KOPT-K1 (cell line): ENCODE measurements around the gene IGSF9.
A peak's percentile ranks its signal among the peaks of the same experiment; 100 is the strongest.

Experiments
- H3K27ac ChIP-seq: fragments of 200-600 bp; sonication (generic); 2 replicates; pipeline ENCODE4 v1.5.1; 2016; ENCODE audit warnings: antibody characterized with exemption, mild to moderate bottlenecking, low read depth, low read length; ENCODE audit not compliant: poor library complexity, severe bottlenecking
- H3K36me3 ChIP-seq: fragments of 200-600 bp; sonication (generic); 2 replicates; pipeline ENCODE4 v1.5.1; 2017; ENCODE audit warnings: antibody characterized with exemption, mild to moderate bottlenecking, low read length, moderate library complexity; ENCODE audit not compliant: insufficient read depth
- H3K9me3 ChIP-seq: fragments of 200-600 bp; sonication (generic); 2 replicates; pipeline ENCODE4 v1.5.1; 2017; ENCODE audit warnings: antibody characterized with exemption, low read length, mild to moderate bottlenecking; ENCODE audit not compliant: insufficient read depth, poor library complexity, severe bottlenecking

IGSF9 gene

DNA sequence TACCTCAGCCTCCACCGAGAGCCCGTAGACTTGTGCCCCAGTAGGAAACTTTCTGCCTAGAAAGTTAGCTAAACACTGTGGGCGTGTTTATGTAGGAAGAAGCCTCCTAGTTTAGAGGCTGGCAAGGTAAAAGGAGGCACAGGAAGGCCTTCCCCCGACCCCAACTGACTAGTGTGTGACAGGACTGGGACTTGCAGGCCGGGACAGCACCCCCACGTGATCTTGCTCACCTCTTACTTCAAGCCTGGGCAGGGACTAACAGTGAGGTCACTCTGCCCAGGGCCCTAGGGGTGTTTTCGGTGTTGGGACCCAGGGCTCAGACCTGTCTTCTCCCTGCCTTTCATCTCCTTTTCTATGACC is 19.7 kb downstream of the IGSF9 start:
- Histone ChIP-seq H3K9me3 (no peaks in the 10 kb centered on the region), H3K27ac (peak overlapping the region; percentile 92), H3K36me3 (peaks cover 10% of the 10 kb centered on the region)

DNA sequence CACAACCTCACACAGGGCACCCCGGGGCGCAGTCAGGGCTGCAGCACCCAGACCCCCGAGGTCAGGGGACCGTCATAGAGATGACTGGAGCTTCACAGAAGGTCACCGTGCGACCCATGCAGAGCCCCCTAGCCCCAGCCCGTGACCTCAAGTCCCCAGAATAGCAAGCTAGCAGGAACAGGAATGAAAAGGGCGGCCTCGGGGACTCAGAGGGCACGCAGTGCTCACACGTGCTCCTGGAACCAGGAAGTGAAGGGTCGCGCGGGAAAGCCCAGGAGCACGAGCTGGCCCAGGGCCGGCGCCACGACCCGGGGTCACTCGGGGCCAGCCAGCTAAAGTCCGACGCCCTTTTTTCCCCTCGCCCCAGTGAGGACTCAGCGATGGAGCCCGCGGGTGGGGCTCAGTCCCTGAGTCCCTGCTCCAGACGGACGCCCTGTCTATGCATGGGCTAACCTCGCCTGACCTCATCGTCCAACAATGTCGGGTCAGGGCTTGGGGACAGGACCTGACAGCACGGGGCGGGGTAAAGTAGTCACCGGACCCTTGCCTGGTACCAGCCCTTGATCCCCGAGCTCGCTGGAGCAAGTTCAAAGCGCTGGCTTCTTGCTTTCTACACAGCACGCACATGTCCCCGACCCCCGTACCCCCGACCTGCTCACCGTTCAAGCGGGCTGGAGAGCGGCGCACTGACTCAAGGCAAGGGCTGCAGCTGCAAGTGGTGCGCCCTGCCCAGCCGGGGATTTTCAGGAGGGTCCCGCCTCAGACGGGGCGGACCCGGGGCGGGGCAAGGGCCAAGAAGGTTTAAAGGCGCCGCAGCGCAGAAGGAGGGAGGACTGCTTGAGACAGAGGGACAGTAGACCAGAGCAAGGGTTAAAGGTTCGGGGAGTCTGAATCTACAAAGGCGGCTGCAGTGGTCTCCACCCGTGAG is 20.4 kb downstream of the IGSF9 start, which contains the start of gene TAGLN2:
TSS of gene TAGLN2 (minus strand) at position 717 of the 928 bp plus-strand sequence. CDS start 4,998 bp downstream, outside the sequence.
- Histone ChIP-seq H3K9me3 (no peaks in the 10 kb centered on the region), H3K36me3 (peaks cover 17% of the 10 kb centered on the region), H3K27ac (peak within 1 kb of the TSS; percentile 92)

DNA sequence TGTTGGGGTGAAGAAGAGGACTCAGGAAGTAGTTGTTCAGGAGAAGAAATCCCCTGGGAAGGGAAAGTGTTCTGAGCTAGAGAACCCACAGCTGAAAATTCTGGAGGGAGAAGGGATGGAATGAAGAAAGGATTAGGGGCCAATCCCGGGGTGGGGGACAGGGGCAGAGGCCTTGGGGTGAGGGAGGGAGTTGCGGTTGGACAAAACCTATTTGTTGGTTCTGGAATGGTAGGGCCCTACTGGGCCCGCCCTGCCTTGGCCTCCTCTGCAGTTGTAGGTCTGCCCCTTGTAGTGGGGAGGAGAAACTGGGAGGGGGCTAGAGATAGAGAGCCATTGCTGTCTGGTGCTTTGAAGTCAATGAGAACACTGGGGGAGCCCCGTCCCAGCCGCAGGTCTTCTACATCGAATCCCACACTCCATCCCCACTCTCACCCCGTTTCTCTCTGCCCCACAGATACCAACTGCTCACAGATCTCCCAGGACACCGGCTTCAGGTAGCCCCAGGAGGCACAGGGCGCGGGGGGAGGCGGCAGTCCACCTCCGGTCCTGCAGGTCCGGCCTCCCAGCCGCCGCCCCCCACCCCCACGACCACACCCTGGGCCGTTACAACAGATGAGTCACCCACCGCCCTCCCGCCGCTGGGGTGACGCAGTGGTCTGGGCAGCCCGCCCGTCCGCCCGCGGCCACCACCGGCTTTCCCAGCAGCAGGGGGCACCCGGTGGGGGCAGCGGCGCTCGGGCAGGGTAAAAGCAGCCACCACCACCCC is 21.2 kb downstream of the IGSF9 start:
- Histone ChIP-seq H3K36me3 (peaks cover 25% of the 10 kb centered on the region), H3K27ac (peak overlapping the region; percentile 92), H3K9me3 (no peaks in the 10 kb centered on the region)

DNA sequence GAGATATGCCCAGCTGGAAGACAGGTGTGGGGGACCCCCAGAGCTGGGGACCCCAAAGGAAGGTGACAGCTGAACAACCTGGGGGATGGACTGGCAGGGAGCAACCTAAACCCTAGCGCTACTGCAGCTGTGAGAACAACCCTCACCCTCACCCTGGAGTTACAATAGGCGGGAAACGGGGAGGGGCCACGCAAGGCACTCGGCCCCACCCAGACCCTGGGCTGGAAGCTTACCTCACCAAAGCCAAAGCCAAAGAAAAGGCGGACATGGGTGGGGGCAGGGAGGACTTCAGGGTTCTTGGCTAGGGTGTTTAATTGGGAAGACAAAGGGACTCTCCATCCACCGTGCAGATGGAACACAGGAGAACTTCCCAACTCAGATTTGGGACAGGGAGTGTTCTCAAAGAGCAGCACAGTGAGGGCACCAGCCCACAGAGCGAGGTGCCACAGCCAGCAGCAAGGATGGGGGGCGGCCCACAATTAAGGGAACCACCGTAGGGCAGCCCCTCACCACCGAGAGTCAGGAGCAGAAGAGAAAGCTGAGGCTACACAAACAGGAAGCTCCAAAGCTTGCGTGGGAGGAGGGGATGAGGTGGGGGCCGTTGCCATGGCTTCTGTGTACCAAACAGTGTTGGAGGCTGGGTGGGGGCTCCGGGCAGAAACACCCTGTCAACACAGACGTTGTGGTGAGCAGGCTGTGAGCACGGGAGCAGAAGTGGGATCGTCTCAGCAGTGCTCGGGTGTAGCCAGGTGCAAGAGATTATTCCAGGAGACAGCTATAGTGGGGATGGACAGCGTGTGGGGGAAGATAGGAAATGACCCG is 22.0 kb downstream of the IGSF9 start:
- H3K27ac ChIP-seq = peak overlapping the region; percentile 92
- no peaks in the 10 kb centered on the region for H3K9me3 ChIP-seq
- H3K36me3 ChIP-seq = peaks cover 33% of the 10 kb centered on the region

DNA sequence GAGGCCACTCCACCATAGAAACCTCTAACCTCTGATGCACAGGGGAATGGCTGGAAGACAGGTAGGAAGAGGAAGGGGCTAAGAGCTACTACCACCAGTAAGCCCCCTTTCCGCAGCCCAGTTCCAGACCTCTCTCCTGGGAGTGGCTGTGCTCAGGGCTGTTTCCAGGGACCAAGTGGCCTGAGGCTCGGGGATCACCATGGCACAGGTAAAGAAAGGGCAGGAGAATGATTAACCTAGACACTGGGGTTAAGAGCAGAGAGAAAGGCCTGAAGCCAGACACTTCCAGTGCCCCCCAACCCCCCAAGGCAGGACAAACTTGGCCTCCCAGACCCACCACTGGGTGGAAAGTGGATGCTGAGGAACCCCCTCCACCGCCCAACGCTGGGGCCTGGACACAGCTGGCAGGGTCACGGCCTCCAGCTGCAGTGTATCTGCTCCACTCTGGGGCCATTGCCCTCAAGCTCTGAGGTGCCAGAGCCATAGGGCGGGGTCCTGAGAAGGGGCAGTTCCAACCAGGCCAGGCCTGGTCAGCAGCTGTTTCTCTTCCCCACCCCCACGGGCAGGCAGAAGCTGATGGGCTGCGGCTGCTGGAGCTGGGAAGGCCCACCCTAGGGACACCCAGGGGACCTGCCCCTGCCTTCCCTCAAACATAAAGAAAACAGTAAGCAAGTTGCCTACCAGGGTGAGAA is 22.8 kb downstream of the IGSF9 start:
- Histone ChIP-seq H3K36me3 (peaks cover 41% of the 10 kb centered on the region), H3K9me3 (no peaks in the 10 kb centered on the region), H3K27ac (peak overlapping the region; percentile 92)

DNA sequence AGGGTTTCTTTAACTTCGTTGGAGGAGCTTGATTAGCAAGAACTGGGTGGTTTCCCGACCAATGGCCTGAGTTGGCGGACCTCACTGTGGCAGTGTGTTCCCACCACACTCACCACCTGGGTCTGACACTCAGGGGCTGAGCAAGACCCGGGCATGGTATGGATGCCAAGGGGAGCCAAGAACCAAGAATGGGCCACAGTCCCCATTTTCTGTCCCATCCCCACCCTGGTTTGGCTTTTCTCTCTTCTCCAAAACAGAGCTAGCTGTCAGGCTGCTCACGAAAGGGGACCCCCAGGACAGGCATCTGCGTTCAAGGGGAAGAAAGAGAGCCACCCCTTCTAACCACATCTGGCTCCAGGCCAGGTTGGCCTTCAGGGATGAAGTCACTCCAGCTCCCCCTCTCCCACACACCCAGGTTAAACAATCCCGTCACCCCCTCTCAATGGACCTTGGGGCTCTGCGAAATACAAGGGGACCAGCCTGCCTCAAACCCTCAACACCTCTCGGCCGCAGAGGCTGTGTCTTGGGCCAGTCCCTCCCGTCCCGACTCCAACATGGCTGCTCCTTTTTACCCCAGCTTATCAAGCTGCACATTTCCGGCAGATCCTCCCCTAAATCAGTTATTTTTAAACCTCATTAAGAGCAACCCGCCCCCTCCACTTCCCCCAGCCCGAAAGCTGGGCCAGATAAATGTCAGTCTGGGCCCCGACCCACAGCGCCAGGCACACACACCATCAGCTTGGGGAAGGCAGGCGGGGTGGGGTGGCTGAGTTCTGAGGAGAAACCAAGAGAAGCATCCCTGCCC is 23.5 kb downstream of the IGSF9 start:
- no peaks in the 10 kb centered on the region for H3K9me3 ChIP-seq
- H3K27ac ChIP-seq = peak overlapping the region; percentile 92
- peaks cover 48% of the 10 kb centered on the region for H3K36me3 ChIP-seq

DNA sequence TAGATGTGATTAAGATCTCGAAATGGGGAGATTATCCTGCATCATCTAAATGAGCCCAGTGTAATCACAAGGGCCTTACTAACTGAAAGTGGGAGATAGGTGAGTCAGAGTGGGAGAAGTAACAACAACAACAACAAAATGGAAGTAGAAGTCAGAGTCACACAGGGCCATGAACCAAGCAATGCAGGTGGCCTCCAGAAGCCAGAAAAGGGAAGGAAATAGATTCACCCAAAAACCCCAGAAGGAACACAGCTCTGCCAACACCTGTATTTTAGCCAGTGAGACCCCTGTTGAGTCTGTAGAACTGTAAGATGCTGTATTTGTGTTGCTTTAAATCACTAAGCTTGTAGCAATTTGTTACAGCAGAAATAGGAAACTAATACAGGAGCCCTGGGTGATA is 24.2 kb downstream of the IGSF9 start:
- Histone ChIP-seq H3K27ac (peak overlapping the region; percentile 92), H3K36me3 (peaks cover 55% of the 10 kb centered on the region), H3K9me3 (no peaks in the 10 kb centered on the region)

DNA sequence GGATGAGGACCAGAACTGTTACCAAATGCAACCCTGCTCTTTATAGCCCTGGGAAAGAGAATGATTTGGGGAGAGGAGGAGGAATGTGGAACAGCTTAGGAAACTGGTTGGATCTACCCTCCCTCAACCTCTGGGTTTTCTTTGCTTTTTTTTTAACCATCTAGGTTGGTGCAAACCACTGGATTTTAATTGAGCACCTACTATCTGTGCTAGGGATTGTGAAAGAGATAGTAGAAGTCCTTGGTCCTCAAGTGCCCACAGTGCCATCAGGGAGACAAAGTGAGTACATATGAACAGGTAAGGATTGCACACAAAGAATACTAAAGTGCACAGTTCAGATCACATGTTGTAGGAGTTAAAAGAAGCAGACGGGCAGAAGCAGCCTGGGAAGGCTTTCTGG is 24.8 kb downstream of the IGSF9 start:
- Histone ChIP-seq H3K36me3 (peaks cover 61% of the 10 kb centered on the region), H3K9me3 (no peaks in the 10 kb centered on the region), H3K27ac (peak overlapping the region; percentile 92)

DNA sequence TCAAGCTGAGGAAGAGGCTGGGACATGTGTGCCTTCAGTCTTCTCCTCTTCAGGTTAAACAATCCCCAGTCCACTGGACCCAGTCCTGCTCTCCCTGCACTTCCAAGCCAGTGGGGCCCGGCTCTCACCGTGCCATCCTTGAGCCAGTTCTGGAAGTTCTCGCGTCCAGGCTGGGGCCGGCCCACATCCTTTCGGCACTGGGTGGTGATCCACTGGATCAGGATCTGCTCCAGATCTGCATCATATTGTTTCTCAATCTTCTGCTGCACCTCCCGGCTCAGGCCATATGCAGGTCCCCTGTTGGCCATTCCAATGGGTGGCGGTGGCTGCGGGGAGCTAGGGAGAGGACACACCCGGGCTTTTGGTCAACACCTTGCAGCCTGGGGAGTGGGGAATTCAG is 25.2 kb downstream of the IGSF9 start:
- H3K27ac ChIP-seq = no peak overlapping the region
- H3K36me3 ChIP-seq = peaks cover 65% of the 10 kb centered on the region

DNA sequence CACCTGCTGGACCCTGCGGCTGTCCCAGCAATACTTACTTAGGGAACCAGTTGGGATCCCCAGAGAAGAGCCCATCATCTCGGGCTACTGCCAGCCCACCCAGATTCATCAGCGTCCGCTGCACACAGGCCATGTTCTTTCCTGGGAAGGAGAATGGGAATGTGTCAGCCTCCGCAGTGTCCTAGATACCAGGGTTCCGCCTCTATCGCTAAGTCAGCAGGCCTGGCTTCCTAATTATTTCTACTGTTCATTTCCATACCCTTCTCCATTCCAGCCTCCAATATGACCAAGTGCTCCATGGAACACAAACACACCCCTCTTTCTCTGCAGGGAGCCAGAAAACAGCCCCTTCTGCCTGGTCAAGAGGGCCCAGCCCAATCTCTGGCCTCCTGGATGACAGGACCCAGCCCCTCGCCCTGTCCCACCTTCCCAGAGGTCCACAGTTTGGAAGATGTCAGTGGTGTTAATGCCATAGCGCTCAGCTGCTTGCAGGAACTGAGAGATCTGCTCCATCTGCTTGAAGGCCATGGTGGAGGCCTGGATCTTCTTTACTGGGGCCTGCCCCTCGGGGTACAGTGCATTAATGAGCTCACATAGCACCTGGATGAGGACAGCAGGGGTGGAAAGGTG is 26.1 kb downstream of the IGSF9 start:
- peaks cover 65% of the 10 kb centered on the region for H3K36me3 ChIP-seq
- H3K27ac ChIP-seq = no peak overlapping the region
- no peaks in the 10 kb centered on the region for H3K9me3 ChIP-seq

More for the DNA sequence above, 25.2 kb downstream of the IGSF9 start:
- H3K9me3 ChIP-seq = no peaks in the 10 kb centered on the region

DNA sequence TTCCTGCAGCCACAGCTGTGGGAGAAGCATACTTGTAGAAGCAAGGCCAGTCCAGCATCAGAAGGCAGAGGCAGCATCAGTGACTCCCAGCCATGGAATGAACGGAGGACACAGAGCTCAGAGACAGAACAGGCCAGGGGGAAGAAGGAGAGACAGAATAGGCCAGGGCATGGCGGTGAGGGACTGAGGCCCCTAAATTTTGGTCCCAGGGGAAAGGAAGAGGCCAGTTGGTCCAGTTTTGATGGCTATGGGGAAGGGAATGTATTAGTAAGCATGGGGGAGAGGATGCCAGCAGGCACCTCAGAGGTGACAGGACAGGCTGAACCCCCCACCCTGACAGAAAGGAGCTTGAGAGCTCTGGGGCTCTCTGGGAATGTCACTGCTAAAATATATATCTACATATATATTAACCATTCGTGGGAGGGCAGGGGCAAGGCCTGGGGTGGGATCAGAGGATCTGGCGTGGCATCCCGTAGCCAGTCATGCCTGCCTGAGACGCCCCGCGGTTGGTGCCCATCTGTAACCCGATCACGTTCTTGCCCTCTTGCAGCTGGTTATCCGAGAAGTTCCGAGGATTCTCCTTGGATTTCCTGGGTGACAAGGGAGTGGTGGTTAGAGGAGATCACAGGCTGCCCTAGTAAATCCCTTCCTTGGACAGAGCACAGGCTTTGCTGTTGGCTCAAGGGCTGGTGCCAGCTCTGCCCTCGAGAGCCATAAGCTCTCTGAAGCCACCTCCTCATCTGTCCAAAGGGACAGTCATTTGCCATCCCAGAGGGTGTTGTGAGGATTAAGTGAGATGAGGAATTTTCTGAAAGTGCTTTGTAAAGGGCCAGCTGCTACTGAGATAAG is 26.8 kb downstream of the IGSF9 start:
- Histone ChIP-seq H3K36me3 (peaks cover 65% of the 10 kb centered on the region), H3K9me3 (no peaks in the 10 kb centered on the region), H3K27ac (no peak overlapping the region)

DNA sequence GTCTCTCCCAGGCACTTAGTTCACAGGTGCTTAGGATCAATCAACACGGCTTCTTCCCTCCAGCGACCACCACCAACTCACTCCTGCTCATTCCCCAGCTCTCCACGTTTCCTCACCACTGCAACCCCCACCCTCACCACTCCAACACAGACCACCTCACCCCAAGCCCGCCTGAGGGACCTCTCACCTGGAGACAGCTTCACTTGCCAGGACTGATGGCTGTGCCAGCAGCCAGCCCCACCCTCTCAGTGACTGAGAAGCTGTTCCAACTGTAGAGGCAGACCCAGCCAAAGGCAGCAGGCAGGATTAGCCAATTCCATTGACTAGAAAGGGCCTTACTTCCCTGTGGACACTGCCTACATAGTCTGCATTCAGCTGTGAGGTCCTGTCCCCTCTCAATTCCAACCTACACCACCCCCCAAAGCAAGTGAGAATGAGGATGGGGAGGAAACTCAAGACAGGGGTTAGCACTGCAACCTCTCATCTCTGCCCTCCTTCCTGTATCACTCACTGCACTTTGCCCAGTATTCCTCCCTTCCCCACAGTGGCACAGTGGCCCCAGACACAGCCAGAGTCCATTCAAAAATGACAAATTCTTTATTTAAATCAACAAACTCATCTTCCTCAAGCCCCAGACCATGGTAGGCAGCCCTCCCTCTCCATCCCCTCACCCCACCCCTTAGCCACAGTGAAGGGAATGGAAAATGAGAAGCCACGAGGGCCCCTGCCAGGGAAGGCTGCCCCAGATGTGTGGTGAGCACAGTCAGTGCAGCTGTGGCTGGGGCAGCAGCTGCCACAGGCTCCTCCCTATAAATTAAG is 27.7 kb downstream of the IGSF9 start:
- Histone ChIP-seq H3K27ac (peak overlapping the region; percentile 20), H3K36me3 (peaks cover 65% of the 10 kb centered on the region), H3K9me3 (no peaks in the 10 kb centered on the region)
